Spleen (tissue), 11 donors: ENCODE results near the gene BBS12. TPM values are rescaled to one million over a fixed set of nuclear protein-coding genes. Genes with fewer than 3 reads are reported as not detected.

Experiments used
- DNase-seq: peaks from one replicate; pipeline ENCODE4 v3.0.0-alpha.2; 2020
- H3K27ac ChIP-seq, 8 donors: fragments of 200-600 bp; sonication (generic) in 7 of 8; 1 replicate in 4 of 8; 2 replicates in 4 of 8; pipeline versions ENCODE4 v1.5.0 to v1.8.0; 2016 to 2021; ENCODE audit warnings: inconsistent platforms in 4 of 8, mild to moderate bottlenecking in 4 of 8, moderate library complexity in 1 of 8
- H3K27me3 ChIP-seq, 7 donors: fragments of 200-600 bp; sonication (generic) in 6 of 7; replicated peaks in 1 of 7; 1 replicate in 4 of 7; 2 replicates in 3 of 7; pipeline versions ENCODE4 v1.5.0 to v1.8.0; 2016 to 2021; ENCODE audit warnings: inconsistent platforms in 3 of 7, mild to moderate bottlenecking in 1 of 7
- H3K36me3 ChIP-seq, 6 donors: fragments of 200-600 bp; sonication (generic) in 5 of 6; 1 replicate in 4 of 6; 2 replicates in 2 of 6; pipeline versions ENCODE4 v1.5.0 to v1.8.0; 2016 to 2021; ENCODE audit warnings: inconsistent platforms in 2 of 6
- H3K4me1 ChIP-seq, 6 donors: fragments of 200-600 bp; sonication (generic) in 5 of 6; 1 replicate in 3 of 6; 2 replicates in 3 of 6; pipeline versions ENCODE4 v1.5.0 to v1.8.0; 2016 to 2021; ENCODE audit warnings: inconsistent platforms in 3 of 6
- H3K4me3 ChIP-seq, 8 donors: fragments of 200-600 bp; sonication (generic) in 7 of 8; 1 replicate in 4 of 8; 2 replicates in 4 of 8; pipeline versions ENCODE4 v1.5.0 to v1.8.0; 2016 to 2021; ENCODE audit warnings: inconsistent platforms in 4 of 8, mild to moderate bottlenecking in 4 of 8, moderate library complexity in 2 of 8
- H3K9me3 ChIP-seq, 8 donors: fragments of 200-600 bp; sonication (generic) in 7 of 8; 1 replicate in 4 of 8; 2 replicates in 4 of 8; pipeline versions ENCODE4 v1.5.0 to v1.8.0; 2016 to 2021; ENCODE audit warnings: inconsistent platforms in 4 of 8
- POLR2A ChIP-seq, 3 donors: fragments of 450-650 bp; IDR thresholded peaks; one replicate each; pipeline ENCODE4 v1.5.1; 2017; ENCODE audit warnings: antibody characterized with exemption in 3 of 3, mild to moderate bottlenecking in 1 of 3
- POLR2AphosphoS5 ChIP-seq, 3 donors: sonication (generic); formaldehyde crosslinking; IDR thresholded peaks; one replicate each; pipeline ENCODE4 v1.5.1; 2017; ENCODE audit warnings: antibody characterized with exemption in 3 of 3
- WGBS, 5 donors: extraction: QIAGEN DNeasy Blood & Tissue Kit in 3 of 5; methylation state at CpG; one replicate each; pipeline versions ENCODE4 v1.1.5 to v1.1.7; 2013 to 2018; 5-methylcytosine and 5-hydroxymethylcytosine counted together
- intact Hi-C: fragments of 100-400 bp; cut with DNase I; formaldehyde crosslinking; loops from one replicate; pipeline ENCODE4 v1.15.0; 2023; ENCODE audit warnings: low total_unique reads
- polyA plus RNA-seq, 3 donors: library from polyadenylated mRNA; stranded (reverse); fragments of 200-250 nt; gene quantifications; one replicate each; pipeline ENCODE4 v1.2.1, GENCODE V29; 2013
- total RNA-seq, 7 donors: library from RNA; depleted of rRNA in 3 of 7; stranded (reverse); fragments of >200 nt in 3 of 7; fragmentation: NEBNext Ultra II Directional in 4 of 7; extraction: Animal tissue kit (Norgen Biotek cat#: 25700) in 4 of 7; gene quantifications; one replicate each; pipeline versions ENCODE4 v1.1.0 to v1.2.1, GENCODE V29; 2016 to 2021
- TF ChIP-seq, protein P1 (sequence below), 11 experiments: fragments of 200-600 bp in 7 of 11; fragments of 450-650 bp in 4 of 11; sonication (generic) in 4 of 11; IDR thresholded peaks in 8 of 11; conservative IDR thresholded peaks in 3 of 11; 1 replicate in 7 of 11; 2 replicates in 4 of 11; pipeline versions ENCODE4 v1.4.0 to v1.8.0; 2016 to 2021; ENCODE audit warnings: antibody characterized with exemption in 11 of 11, inconsistent platforms in 4 of 11, mild to moderate bottlenecking in 1 of 11
- donor health status: healthy with polysubstance abuse.
- donor health status: DM: no; HTN: no; CAD: no; lungs with moderate emphysema.
- donor health status: DM: no; HTN: no; CAD: no.
- donor health status: Bipolar disorder and iron deficiency.
- donor health status: healthy.
- donor health status: DM: no; HTN: no; CAD: no.
- donor health status: DM: yes; HTN: yes; CAD: no.

The BBS12 gene
- total and polyA plus RNA-seq, 10 donors: 0.91 to 4.4 (median 2.7) TPM

DNA sequence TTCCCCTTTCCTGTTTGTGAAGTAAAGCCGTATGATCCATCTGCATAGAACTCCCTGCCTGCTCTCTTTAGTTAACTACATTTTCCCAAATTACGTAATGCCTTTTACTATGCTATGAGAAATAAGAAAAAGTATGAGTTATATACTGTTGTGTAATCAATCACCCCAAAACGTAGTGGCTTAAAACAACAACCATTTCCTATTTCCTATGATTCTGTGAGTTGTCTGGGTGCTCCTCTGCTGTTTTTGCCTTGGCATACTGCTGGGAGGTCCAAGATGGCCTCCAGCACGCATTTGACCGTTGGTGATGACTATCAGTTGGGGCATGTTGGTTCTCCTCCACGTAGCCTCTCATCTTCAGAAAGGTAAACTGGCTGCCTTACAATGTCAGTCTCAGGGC is 39.8 kb downstream of the BBS12 start:
- H3K4me3 ChIP-seq: no peak overlapping the region
- TF ChIP-seq POLR2AphosphoS5 (IDR thresholded peaks at IDR 0.05) (no peak), POLR2A (IDR thresholded peaks at IDR 0.05) (no peak)
- TF ChIP-seq, protein P1, sequence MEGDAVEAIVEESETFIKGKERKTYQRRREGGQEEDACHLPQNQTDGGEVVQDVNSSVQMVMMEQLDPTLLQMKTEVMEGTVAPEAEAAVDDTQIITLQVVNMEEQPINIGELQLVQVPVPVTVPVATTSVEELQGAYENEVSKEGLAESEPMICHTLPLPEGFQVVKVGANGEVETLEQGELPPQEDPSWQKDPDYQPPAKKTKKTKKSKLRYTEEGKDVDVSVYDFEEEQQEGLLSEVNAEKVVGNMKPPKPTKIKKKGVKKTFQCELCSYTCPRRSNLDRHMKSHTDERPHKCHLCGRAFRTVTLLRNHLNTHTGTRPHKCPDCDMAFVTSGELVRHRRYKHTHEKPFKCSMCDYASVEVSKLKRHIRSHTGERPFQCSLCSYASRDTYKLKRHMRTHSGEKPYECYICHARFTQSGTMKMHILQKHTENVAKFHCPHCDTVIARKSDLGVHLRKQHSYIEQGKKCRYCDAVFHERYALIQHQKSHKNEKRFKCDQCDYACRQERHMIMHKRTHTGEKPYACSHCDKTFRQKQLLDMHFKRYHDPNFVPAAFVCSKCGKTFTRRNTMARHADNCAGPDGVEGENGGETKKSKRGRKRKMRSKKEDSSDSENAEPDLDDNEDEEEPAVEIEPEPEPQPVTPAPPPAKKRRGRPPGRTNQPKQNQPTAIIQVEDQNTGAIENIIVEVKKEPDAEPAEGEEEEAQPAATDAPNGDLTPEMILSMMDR (IDR thresholded peaks at IDR 0.05 in 8 of 11, conservative IDR thresholded peaks at IDR 0.05 in 3 of 11): no peak
- no peak overlapping the region for H3K27ac ChIP-seq
- H3K27me3 ChIP-seq: no peaks in the 10 kb centered on the region
- no peaks in the 10 kb centered on the region for H3K36me3 ChIP-seq
- intact Hi-C loops: no loop called here
- H3K9me3 ChIP-seq: no peaks in the 10 kb centered on the region
- WGBS, 5 donors: 78 to 83% (median 79%) methylated on average over 6 of the region's 6 CpGs
- no peaks in the 10 kb centered on the region for H3K4me1 ChIP-seq
- DNase-seq: no peak

DNA sequence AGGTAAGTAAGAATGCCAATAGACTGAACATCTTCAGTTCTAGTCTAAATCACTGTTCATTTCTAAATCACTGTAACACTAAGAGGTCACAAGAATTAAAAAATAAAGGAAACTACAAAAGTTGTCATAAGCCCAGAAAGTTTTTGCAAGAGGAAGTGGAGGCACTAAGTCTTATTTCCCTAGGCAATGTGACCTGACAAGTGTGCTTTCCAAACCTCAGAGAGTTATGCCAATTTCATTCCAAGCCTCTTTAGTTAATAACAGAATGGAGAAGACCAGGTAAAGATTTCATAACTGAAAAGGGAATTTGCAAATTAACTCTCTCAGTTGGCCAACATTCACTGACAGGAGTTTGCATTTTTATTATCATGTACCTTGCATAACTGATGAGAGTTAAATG is 40.5 kb downstream of the BBS12 start:
- TF ChIP-seq POLR2A (IDR thresholded peaks at IDR 0.05): no peak
- TF ChIP-seq, protein P1 (IDR thresholded peaks at IDR 0.05 in 8 of 11, conservative IDR thresholded peaks at IDR 0.05 in 3 of 11): no peak
- Histone ChIP-seq H3K9me3 (no peaks in the 10 kb centered on the region), H3K4me3 (no peak overlapping the region), H3K27me3 (no peaks in the 10 kb centered on the region), H3K36me3 (no peaks in the 10 kb centered on the region), H3K4me1 (no peaks in the 10 kb centered on the region), H3K27ac (no peak overlapping the region)
- DNase-seq: no peak
- intact Hi-C loops: no loop called here

DNA sequence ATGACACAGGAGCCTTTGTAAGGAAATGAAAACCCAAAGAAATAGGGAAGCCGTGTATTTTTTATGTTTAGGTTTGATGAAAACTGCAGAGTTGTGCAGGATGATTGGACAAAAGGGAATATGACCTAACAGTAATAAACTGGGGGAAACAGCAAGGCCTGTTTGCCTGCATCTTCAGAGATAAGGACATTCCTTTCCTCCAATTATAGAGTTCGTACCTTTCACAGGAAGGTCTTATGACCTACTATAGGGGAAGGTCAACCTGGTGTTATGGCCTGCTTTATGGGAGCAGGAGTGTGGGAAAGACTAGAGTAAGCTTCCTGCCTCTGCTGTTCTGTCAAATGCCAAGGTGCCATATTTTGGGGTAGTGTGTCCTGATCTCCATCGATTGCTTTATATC is 42.5 kb downstream of the BBS12 start:
- Histone ChIP-seq H3K9me3 (no peaks in the 10 kb centered on the region), H3K4me1 (no peaks in the 10 kb centered on the region), H3K4me3 (no peak overlapping the region), H3K27me3 (no peaks in the 10 kb centered on the region), H3K36me3 (no peaks in the 10 kb centered on the region), H3K27ac (no peak overlapping the region)
- intact Hi-C loops: no loop called here
- DNase-seq: no peak
- no peak for TF ChIP-seq POLR2A (IDR thresholded peaks at IDR 0.05)
- TF ChIP-seq, protein P1 (IDR thresholded peaks at IDR 0.05 in 8 of 11, conservative IDR thresholded peaks at IDR 0.05 in 3 of 11): no peak
- TF ChIP-seq POLR2AphosphoS5 (IDR thresholded peaks at IDR 0.05): no peak
- 73 to 85% (median 78%) methylated on average over 3 of the region's 3 CpGs for WGBS, 5 donors

DNA sequence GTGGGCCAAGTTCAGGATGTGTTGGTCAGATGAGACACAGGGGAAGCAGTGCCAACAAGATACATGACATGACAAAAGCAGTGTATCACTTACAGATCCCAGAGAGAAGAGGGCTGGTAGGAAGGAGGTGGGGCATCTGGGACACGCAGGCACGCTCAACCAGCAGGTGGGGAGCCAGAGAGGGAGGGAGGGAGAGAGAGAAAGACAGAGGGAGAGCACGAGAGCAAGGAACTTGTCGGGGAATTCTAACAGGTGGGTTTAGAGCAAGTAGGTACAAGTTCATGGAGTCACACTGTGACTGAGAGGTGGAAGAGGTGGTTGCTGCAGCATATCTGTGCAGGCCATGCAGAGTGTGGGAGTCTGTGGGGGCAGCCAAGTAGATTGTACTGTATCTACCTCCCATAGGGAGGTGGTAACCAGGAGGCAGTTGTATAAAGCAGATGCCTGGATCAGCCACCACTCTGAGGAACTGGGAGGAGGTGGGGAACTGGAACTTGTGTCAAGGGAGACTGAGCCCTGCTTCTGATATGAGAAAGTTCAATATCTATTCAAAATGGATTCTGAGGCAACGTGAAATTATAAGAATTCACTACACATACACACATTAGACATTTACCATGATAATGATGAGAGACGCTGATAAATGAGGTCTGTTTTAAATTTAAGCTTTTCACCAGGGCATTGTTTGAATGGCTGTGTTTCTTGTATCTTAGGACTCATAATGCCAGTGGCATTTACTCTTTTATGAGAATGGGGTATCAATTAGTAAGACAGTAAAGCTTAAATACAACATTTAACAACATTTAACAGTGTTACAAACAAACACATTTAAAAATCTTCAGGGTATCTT is 43.7 kb downstream of the BBS12 start:
- no peak for DNase-seq
- intact Hi-C loops: no loop called here
- Histone ChIP-seq H3K4me3 (no peak overlapping the region), H3K9me3 (no peaks in the 10 kb centered on the region), H3K27ac (no peak overlapping the region), H3K36me3 (no peaks in the 10 kb centered on the region), H3K27me3 (no peaks in the 10 kb centered on the region), H3K4me1 (no peaks in the 10 kb centered on the region)
- TF ChIP-seq POLR2AphosphoS5 (IDR thresholded peaks at IDR 0.05) (no peak), POLR2A (IDR thresholded peaks at IDR 0.05) (no peak)
- TF ChIP-seq, protein P1 (IDR thresholded peaks at IDR 0.05 in 8 of 11, conservative IDR thresholded peaks at IDR 0.05 in 3 of 11): no peak
- 86 to 93% (median 89%) methylated on average over 6 of the region's 6 CpGs for WGBS, 5 donors
